ENCODE data around the gene RFC5. TPM values are rescaled to one million over a fixed set of nuclear protein-coding genes. Genes with fewer than 3 reads are reported as not detected.

Gene RFC5, protein sequence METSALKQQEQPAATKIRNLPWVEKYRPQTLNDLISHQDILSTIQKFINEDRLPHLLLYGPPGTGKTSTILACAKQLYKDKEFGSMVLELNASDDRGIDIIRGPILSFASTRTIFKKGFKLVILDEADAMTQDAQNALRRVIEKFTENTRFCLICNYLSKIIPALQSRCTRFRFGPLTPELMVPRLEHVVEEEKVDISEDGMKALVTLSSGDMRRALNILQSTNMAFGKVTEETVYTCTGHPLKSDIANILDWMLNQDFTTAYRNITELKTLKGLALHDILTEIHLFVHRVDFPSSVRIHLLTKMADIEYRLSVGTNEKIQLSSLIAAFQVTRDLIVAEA
- total RNA-seq (2022) (52.0 and 54.6 TPM in 2 replicates), Bru-seq, nascent RNA (percentile 85 among the genes with signal in this experiment), BruChase-seq, experiment 1, labeled RNA remaining after a 6-hour chase (percentile 91 among the genes with signal in this experiment), BruChase-seq, experiment 2, labeled RNA remaining after a 2-hour chase (percentile 88 among the genes with signal in this experiment)
- long read RNA-seq, transcript RFC5-204 (11 exons, 1,655 nt), result major isoform, 60 of 80 reads
- long read RNA-seq, partial matches to known transcripts, result 3 of 80 reads
- long read RNA-seq, other reads (novel, unspliced or antisense), result 14 of 80 reads

DNA sequence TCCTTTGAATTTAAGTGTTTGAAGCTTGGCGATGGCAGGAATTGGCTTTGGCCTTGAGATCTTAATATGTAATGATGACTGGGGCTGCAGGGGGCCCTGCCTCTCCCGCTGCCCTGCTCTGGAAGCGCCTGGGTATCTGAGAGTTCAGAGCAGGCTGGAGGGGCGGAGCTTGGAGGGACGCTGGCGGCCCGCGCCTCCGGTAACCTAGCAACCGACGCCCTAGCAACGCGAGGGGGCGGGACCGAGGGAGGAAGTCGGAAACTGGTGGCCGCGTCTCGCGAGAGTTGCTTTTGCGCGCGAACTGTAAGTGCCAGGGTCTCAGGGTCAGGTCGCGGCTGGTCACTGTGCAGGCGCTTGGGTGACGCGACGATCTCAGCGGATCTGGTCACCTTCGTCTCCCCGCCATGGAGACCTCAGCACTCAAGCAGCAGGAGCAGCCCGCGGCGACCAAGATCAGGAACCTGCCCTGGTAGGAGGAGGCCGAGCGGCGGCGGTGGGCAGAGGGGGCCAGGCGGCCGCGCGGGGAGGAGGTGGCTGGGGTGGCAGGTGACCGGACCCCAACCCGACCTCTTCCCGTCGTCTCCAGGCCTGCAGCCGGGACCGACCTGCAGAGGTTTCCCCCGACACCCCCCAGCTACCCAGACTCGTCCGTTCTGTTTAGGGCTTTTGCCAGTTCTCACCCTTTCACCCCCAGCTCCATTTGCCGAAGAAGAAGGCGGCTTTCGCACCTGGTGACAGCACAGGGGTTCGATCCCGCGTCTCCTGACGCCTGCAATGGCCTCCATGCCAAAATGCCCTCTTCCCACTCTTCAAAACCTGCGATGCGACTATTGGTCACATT lies at the start of gene RFC5:
RFC5 (plus strand) TSS at position 280 of the 841 bp plus-strand sequence; CDS start at position 405, 125 bp downstream.
- DNase-seq, result peak; percentile 99
- CTCF ChIA-PET, result interaction anchor here (0.5 to 1.4 kb wide), 7 partner anchors 10 to 1683 kb away, joined by 3 to 9 read pairs (median 6); partner anchors contain the start of gene WSB2
- intact Hi-C loops (cut with micrococcal nuclease; ENCODE audit: unreplicated experiment), result loop anchor here (2.0 kb wide), 2 partner anchors 48 to 142 kb away; partner anchors contain the start of gene KSR2
- peaks cover 47% of the 10 kb centered on the region for H3K36me3 Mint-ChIP-seq (ENCODE audit: insufficient read depth, unreplicated experiment)
- no peaks in the 10 kb centered on the region for H3K9me3 Mint-ChIP-seq (ENCODE audit: low read depth, unreplicated experiment)
- H3K4me3 Mint-ChIP-seq (ENCODE audit: low read depth, unreplicated experiment), result peak within 1 kb of the TSS; percentile 88
- peaks cover 16% of the 10 kb centered on the region for H3K4me1 Mint-ChIP-seq (ENCODE audit: low read depth, unreplicated experiment)
- no TSS peak for BruUV-seq (replicated peaks)
- H3K27me3 Mint-ChIP-seq (ENCODE audit: unreplicated experiment), result no peaks in the 10 kb centered on the region
- H3K27ac Mint-ChIP-seq (ENCODE audit: unreplicated experiment), result peak within 1 kb of the TSS; percentile 97
- TF ChIP-seq, protein P1, sequence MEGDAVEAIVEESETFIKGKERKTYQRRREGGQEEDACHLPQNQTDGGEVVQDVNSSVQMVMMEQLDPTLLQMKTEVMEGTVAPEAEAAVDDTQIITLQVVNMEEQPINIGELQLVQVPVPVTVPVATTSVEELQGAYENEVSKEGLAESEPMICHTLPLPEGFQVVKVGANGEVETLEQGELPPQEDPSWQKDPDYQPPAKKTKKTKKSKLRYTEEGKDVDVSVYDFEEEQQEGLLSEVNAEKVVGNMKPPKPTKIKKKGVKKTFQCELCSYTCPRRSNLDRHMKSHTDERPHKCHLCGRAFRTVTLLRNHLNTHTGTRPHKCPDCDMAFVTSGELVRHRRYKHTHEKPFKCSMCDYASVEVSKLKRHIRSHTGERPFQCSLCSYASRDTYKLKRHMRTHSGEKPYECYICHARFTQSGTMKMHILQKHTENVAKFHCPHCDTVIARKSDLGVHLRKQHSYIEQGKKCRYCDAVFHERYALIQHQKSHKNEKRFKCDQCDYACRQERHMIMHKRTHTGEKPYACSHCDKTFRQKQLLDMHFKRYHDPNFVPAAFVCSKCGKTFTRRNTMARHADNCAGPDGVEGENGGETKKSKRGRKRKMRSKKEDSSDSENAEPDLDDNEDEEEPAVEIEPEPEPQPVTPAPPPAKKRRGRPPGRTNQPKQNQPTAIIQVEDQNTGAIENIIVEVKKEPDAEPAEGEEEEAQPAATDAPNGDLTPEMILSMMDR (IDR thresholded peaks at IDR 0.05; ENCODE audit: unreplicated experiment), result no peak

DNA sequence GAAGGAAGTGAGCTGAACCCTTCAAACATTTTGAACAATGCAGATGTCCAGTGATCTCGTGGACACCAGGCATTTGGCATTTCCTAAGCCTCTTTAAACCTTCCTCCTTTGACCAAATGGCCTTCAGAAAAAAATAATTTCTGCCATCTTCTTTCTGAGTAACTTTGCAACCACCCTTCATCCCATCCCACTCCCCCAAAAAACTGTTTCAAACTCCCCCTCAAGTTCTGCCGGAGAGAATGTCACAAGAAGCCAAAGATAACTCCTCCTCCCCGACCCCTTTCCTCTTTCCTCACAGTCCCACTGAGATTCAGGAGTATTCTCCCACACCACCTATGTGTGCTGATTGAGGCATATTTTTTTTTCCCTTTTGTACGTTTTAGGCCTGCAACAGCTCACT lies 49.5 kb upstream of the RFC5 start:
- TF ChIP-seq, protein P1 (IDR thresholded peaks at IDR 0.05; ENCODE audit: unreplicated experiment), result no peak
- no TSS peak for BruUV-seq (replicated peaks)
- H3K36me3 Mint-ChIP-seq (ENCODE audit: insufficient read depth, unreplicated experiment), result peaks cover 18% of the 10 kb centered on the region
- H3K27me3 Mint-ChIP-seq (ENCODE audit: unreplicated experiment), result peaks cover 45% of the 10 kb centered on the region
- H3K27ac Mint-ChIP-seq (ENCODE audit: unreplicated experiment), result no peak overlapping the region
- peaks cover 10% of the 10 kb centered on the region for H3K4me1 Mint-ChIP-seq (ENCODE audit: low read depth, unreplicated experiment)
- intact Hi-C loops (cut with micrococcal nuclease; ENCODE audit: unreplicated experiment), result no loop called here
- peaks cover 2% of the 10 kb centered on the region for H3K9me3 Mint-ChIP-seq (ENCODE audit: low read depth, unreplicated experiment)
- no peak for DNase-seq
- CTCF ChIA-PET, result no interaction called here
- no peak overlapping the region for H3K4me3 Mint-ChIP-seq (ENCODE audit: low read depth, unreplicated experiment)

DNA sequence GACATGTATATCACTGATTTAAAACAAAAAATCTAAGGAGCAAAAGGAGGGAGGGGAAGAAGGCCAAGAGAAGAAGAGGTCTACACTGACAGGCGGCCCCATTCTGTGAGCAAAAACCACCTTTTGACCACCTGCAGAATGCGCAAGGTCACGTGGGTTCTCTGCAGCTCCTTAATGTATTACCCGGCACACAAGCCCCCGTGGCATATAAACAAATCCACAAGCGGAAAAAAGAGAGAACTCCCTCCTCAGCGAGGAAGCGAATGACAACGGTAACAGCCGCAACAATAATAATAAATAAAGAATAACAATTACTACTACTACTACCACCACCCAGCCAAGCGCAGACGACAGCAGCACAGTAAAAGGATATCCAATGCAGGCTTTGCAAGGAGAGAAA lies 49.0 kb upstream of the RFC5 start:
- DNase-seq, result no peak
- TF ChIP-seq, protein P1 (IDR thresholded peaks at IDR 0.05; ENCODE audit: unreplicated experiment), result no peak
- H3K27ac Mint-ChIP-seq (ENCODE audit: unreplicated experiment), result no peak overlapping the region
- H3K4me3 Mint-ChIP-seq (ENCODE audit: low read depth, unreplicated experiment), result no peak overlapping the region
- H3K27me3 Mint-ChIP-seq (ENCODE audit: unreplicated experiment), result peaks cover 45% of the 10 kb centered on the region
- intact Hi-C loops (cut with micrococcal nuclease; ENCODE audit: unreplicated experiment), result no loop called here
- BruUV-seq (replicated peaks), result no TSS peak
- H3K9me3 Mint-ChIP-seq (ENCODE audit: low read depth, unreplicated experiment), result peaks cover 2% of the 10 kb centered on the region
- H3K36me3 Mint-ChIP-seq (ENCODE audit: insufficient read depth, unreplicated experiment), result peaks cover 18% of the 10 kb centered on the region
- CTCF ChIA-PET, result no interaction called here
- H3K4me1 Mint-ChIP-seq (ENCODE audit: low read depth, unreplicated experiment), result peaks cover 10% of the 10 kb centered on the region

DNA sequence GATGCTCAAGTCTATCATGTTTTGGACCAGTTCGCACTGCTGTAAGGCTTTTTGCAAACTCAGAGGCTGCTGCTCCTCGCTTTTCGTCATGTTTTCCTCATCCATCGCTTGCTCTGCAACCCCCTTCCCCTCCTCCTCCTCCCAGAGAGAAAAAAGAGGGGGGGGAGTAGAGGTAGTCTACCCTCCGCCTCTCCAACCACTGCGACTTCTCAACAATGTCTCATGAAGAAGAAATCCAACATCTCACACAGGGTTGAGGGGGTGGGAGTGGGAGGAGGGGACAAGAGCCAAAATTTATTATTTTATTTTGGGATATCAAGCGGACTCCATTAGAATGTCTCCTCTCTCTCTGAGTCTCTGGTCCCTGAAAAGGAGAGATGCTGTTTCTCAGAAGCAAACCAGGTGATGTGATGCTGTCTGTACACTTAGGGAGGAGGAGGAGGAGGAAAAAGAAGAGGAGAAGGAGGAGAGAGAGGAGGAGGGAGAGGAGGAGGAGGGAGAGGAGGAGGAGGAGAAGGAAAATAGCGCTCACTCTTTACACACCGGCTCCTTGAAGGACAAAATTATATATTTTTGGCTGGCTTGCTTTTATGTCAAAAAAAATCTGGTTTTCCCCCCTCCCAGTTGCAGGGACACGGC lies 48.2 kb upstream of the RFC5 start:
- Mint-ChIP-seq H3K4me3 (ENCODE audit: low read depth, unreplicated experiment) (peak overlapping the region; percentile 90), H3K27ac (ENCODE audit: unreplicated experiment) (peak overlapping the region; percentile 86), H3K27me3 (ENCODE audit: unreplicated experiment) (peaks cover 45% of the 10 kb centered on the region), H3K9me3 (ENCODE audit: low read depth, unreplicated experiment) (peaks cover 2% of the 10 kb centered on the region), H3K36me3 (ENCODE audit: insufficient read depth, unreplicated experiment) (peaks cover 18% of the 10 kb centered on the region), H3K4me1 (ENCODE audit: low read depth, unreplicated experiment) (peaks cover 10% of the 10 kb centered on the region)
- BruUV-seq (replicated peaks), result no TSS peak
- no peak for DNase-seq
- CTCF ChIA-PET, result no interaction called here
- TF ChIP-seq, protein P1 (IDR thresholded peaks at IDR 0.05; ENCODE audit: unreplicated experiment), result no peak
- intact Hi-C loops (cut with micrococcal nuclease; ENCODE audit: unreplicated experiment), result loop anchor here (2.0 kb wide), 1 partner anchor 49 kb away; the partner anchor contains the start of gene RFC5

Measured in Calu3 (cell line).